RWPE1 (cell line): ENCODE data around the gene AKT1.

ENCODE experiments used
- CTCF ChIA-PET: fragments of 350-600 bp; sonication (Branson Sonifier 250); formaldehyde crosslinking; extraction: SDS; loops from one replicate; lab custom pipeline; 2021; lab: Yijun Ruan, JAX
- POLR2A ChIA-PET: fragments of 400-600 bp; formaldehyde crosslinking; extraction: SDS; loops from one replicate; lab custom pipeline; 2020; ENCODE audit warnings: antibody characterized with exemption; ENCODE audit not compliant: low non-redundant PET; lab: Yijun Ruan, JAX
- DNase-seq: peaks from one replicate; pipeline ENCODE4 v3.0.0; 2012; ENCODE audit warnings: low spot score
- H3K27ac ChIP-seq: fragments of 450-650 bp; 2 replicates; pipeline ENCODE4 v1.5.1; 2017
- TF ChIP-seq, protein P1 (sequence below): fragments of 450-650 bp; conservative IDR thresholded peaks from 2 replicates; pipeline ENCODE4 v1.5.1; 2017; ENCODE audit warnings: low read depth, mild to moderate bottlenecking

AKT1 gene

DNA sequence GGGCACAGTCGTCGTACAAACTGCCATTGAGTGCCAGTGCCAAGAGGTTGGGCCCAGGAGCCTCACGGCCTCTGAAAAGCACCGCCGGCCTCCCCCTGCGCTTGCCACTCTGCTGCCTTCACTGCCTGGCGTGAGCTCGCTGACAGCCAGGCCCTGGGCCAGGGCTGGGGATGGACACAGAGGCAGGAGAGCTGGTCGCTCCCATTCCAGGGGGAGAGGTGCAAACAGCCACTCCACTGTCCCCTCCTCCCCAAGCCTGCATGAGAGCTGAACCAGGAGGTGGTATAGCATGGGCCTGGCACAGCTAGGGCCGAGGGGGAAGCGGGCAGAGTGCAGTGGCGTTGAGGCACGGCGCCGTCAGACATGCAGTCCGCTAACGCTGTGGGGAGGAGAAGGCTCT, 66.9 kb downstream of the AKT1 start:
- POLR2A ChIA-PET: no interaction called here
- CTCF ChIA-PET: interaction anchor here (0.6 kb wide), 1 partner anchor 93 kb away, joined by 3 read pairs; no protein-coding TSS in a partner anchor
- H3K27ac ChIP-seq: peak overlapping the region; percentile 81
- TF ChIP-seq, protein P1, sequence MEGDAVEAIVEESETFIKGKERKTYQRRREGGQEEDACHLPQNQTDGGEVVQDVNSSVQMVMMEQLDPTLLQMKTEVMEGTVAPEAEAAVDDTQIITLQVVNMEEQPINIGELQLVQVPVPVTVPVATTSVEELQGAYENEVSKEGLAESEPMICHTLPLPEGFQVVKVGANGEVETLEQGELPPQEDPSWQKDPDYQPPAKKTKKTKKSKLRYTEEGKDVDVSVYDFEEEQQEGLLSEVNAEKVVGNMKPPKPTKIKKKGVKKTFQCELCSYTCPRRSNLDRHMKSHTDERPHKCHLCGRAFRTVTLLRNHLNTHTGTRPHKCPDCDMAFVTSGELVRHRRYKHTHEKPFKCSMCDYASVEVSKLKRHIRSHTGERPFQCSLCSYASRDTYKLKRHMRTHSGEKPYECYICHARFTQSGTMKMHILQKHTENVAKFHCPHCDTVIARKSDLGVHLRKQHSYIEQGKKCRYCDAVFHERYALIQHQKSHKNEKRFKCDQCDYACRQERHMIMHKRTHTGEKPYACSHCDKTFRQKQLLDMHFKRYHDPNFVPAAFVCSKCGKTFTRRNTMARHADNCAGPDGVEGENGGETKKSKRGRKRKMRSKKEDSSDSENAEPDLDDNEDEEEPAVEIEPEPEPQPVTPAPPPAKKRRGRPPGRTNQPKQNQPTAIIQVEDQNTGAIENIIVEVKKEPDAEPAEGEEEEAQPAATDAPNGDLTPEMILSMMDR: no peak
- no peak for DNase-seq

DNA sequence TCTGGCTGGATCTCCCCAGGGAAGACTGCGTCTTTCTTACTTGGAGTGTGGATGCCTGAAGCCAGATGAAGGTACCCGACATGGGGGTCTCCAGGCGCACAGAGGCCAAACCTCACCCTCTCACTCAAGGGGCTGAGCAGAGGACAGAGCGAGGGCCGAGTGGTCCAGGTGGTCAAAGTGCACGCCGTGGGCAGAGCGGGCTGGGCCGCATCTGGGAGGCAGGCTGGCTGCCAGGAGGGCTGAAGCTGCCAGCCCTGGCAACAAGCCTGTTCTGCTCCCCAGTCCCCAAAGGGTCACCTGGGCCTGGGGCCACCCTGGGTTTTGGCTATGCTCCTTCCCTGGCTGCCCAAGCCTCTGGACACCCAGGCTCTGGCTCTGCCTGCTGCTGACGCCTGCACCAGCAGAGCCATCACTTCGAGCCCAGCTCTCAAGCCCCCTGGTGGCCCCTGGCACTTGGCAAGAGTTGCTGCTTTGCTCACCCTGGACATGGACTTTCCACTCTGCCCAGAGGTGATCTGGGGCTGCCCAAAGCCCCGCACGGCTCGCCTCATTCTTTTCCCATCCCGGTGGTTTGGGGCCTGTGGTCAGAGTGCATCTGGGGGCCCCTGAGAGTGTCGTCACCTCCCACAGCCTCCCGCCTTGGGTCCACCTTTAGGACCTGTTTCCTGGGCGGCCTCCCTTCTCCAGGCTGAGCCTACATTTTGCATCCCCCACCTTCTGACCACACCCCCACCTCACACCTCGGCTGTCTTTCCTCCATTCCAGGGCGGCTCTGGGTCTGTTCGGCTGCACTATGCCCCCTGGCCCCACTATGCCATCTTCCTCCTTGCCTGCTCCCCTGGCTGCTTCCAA, 68.7 kb downstream of the AKT1 start:
- peak overlapping the region; percentile 81 for H3K27ac ChIP-seq
- DNase-seq: no peak
- POLR2A ChIA-PET: no interaction called here
- CTCF ChIA-PET: interaction anchor here (0.5 to 0.7 kb wide), 3 partner anchors 10 to 69 kb away, joined by 3 to 4 read pairs (median 3); no protein-coding TSS in a partner anchor
- TF ChIP-seq, protein P1: no peak

DNA sequence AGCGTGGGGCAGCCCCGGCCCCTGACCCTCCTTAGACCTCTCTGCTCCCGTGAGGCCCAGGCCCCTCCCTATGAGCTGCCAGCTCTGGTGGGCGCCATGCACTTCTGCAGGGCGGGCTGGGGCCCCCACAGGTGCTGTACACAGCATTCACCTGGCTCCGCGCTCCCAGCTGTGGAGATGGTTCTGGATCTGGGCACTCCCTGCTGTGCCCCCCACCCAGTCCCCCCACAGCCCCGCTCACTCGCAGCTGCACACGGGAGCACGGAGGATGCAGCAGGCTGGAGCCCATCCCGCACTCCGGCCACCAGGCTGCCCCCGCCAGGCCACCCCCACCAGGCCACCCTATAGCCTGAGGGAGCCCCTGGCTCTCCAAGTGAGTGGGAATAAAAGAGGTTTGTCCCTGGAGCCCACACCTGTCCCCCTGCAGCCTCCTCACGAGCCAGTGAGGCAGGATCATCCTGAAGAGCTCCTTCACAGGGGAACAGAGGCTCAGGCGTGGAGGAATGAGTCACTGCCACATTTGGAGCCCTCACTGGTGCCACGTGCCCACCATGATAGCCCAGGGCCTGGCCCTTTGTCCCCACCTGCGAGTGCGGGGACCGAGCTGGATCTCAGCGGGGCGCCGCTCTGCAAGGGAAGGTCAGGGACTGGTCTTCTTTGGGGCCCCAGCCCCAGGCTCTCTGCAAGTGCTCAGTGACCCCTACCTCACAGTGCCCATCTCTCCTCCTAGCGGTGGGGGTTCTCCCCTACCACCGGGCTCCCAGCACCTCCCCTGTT, 69.6 kb downstream of the AKT1 start:
- POLR2A ChIA-PET: interaction anchor here (0.6 to 1.4 kb wide), 2 partner anchors 23 to 118 kb away, joined by 3 to 7 read pairs; no protein-coding TSS in a partner anchor
- no peak for DNase-seq
- TF ChIP-seq, protein P1: no peak
- peak overlapping the region; percentile 81 for H3K27ac ChIP-seq
- CTCF ChIA-PET: interaction anchor here (0.5 to 4.7 kb wide), 7 partner anchors 10 to 92 kb away, joined by 3 to 28 read pairs (median 4); no protein-coding TSS in a partner anchor

DNA sequence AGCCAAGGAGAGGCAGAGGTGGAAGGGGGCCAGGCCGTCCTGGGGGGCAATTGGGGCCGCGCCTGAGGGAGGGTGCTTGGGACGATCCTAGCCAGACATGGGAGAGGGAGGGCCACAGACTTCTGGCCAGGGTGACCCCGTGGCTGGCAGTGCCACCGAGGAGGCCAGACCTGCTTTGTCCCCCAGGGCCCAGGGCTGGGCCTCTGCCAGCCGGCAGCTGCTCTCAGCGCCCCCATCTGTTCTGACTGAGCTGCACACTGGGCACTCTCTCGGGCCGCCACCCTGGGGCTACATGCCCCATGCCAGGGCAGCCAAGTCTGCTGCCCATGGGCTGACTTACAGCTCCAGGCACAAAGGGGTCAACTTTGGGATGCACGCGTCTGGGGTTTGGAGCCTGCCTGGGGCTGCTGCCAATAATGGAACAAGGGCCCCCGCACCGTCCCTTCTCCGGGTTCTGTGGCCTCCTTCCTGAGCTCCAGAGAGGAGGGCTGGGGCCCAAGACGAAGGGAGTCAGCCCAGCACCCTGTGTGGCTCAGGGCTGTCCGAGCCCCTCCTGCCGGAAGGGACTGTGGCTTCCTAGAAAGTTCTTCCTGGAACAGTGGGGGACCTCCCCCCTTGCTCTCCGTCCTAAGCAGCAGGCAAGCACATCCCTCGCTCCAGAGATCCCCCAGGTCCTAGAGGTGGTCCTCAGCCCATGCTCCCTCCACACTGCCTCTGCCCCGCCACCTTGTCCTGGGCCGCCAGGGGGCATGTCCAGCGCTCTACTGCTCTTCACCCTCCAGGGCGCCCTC, 70.4 kb downstream of the AKT1 start:
- no peak for DNase-seq
- ChIA-PET POLR2A (interaction anchor here (0.6 to 1.4 kb wide), 3 partner anchors 8 to 117 kb away, joined by 3 to 7 read pairs (median 3); no protein-coding TSS in a partner anchor), CTCF (interaction anchor here (0.6 to 4.7 kb wide), 5 partner anchors 11 to 45 kb away, joined by 3 to 28 read pairs (median 7); no protein-coding TSS in a partner anchor)
- H3K27ac ChIP-seq: peak overlapping the region; percentile 81
- TF ChIP-seq, protein P1: peak; percentile 44

DNA sequence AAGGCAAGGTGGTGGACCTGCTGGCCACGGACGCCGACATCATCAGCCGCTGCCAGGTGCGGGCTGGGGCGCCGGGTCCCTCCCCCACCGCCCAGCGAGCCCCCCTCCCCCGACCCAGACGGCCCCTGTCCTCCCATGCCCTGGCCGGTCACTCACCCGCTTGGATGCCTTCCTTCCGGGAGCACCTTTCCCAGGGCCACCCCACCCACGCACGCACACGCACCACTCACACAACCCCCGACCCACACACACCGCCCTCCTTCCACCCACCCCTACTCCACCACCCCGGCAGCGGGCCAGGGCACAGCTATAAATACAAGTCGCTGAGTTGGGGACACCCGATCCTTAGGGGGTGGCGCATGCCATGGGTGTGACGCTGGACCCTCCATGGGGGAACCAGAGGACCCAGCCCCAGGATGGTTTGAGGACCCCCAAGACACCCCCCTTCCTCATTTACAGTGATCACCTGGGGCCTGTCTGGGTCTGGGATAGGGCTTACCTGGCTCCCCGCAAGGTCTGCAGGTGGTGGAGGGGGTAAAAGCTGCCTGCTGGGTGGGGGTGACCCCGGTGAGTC, 71.1 kb downstream of the AKT1 start:
- POLR2A ChIA-PET: interaction anchor here (0.6 to 1.4 kb wide), 3 partner anchors 9 to 27 kb away, joined by 3 to 7 read pairs (median 3); no protein-coding TSS in a partner anchor
- H3K27ac ChIP-seq: peak overlapping the region; percentile 81
- CTCF ChIA-PET: interaction anchor here (0.6 to 4.7 kb wide), 4 partner anchors 12 to 44 kb away, joined by 3 to 28 read pairs (median 9); no protein-coding TSS in a partner anchor

More for the DNA sequence above, 71.1 kb downstream of the AKT1 start:
- TF ChIP-seq, protein P1: no peak
- no peak for DNase-seq
